ENCODE measurements around the gene MYO1D.

Gene MYO1D

GRCh38 chr17:32783602-32784001 lies 93.3 kb downstream of the MYO1D start:
- peak; percentile 44 for DNase-seq (ENCODE audit: low read depth)
- no peak overlapping the region for H3K4me3 ChIP-seq (ENCODE audit: low read depth, low read length)
- TF ChIP-seq CTCF (IDR thresholded peaks at IDR 0.05; ENCODE audit: low read depth, low read length, missing control alignments), result peak; percentile 51

GRCh38 chr17:32780721-32781120 lies 96.2 kb downstream of the MYO1D start:
- no peak for DNase-seq (ENCODE audit: low read depth)
- H3K4me3 ChIP-seq (ENCODE audit: low read depth, low read length), result no peak overlapping the region
- no peak for TF ChIP-seq CTCF (IDR thresholded peaks at IDR 0.05; ENCODE audit: low read depth, low read length, missing control alignments)

DNA sequence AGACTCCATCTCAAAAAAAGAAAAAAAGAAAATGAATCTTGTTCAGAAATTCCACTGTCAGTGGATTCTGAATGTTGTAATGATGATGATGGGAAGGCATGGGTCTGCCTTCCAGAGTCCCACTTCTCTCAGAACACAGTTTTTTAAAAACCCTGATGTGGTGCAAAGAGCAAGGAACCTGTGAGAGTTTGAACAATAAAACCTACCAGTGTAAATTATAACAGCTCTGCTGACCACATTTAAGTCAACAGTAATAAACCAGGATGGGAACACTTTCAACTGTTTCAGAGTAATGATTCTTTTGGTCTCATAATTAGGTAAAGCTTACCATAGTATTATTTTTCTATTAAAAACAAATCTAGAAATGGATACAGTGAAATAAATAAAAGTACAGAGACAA lies 99.0 kb downstream of the MYO1D start:
- no peak for TF ChIP-seq CTCF (IDR thresholded peaks at IDR 0.05; ENCODE audit: low read depth, low read length, missing control alignments)

GRCh38 chr17:32777436-32777835 lies 99.5 kb downstream of the MYO1D start:
- no peak for DNase-seq (ENCODE audit: low read depth)
- TF ChIP-seq CTCF (IDR thresholded peaks at IDR 0.05; ENCODE audit: low read depth, low read length, missing control alignments), result no peak

More for the DNA sequence above, 99.0 kb downstream of the MYO1D start:
- no peak for DNase-seq (ENCODE audit: low read depth)
- H3K4me3 ChIP-seq (ENCODE audit: low read depth, low read length), result no peak overlapping the region

GRCh38 chr17:32774695-32775084 lies 102.2 kb downstream of the MYO1D start:
- DNase-seq (ENCODE audit: low read depth), result no peak
- H3K4me3 ChIP-seq (ENCODE audit: low read depth, low read length), result no peak overlapping the region
- no peak for TF ChIP-seq CTCF (IDR thresholded peaks at IDR 0.05; ENCODE audit: low read depth, low read length, missing control alignments)

More at GRCh38 chr17:32777436-32777835, 99.5 kb downstream of the MYO1D start:
- no peak overlapping the region for H3K4me3 ChIP-seq (ENCODE audit: low read depth, low read length)

DNA sequence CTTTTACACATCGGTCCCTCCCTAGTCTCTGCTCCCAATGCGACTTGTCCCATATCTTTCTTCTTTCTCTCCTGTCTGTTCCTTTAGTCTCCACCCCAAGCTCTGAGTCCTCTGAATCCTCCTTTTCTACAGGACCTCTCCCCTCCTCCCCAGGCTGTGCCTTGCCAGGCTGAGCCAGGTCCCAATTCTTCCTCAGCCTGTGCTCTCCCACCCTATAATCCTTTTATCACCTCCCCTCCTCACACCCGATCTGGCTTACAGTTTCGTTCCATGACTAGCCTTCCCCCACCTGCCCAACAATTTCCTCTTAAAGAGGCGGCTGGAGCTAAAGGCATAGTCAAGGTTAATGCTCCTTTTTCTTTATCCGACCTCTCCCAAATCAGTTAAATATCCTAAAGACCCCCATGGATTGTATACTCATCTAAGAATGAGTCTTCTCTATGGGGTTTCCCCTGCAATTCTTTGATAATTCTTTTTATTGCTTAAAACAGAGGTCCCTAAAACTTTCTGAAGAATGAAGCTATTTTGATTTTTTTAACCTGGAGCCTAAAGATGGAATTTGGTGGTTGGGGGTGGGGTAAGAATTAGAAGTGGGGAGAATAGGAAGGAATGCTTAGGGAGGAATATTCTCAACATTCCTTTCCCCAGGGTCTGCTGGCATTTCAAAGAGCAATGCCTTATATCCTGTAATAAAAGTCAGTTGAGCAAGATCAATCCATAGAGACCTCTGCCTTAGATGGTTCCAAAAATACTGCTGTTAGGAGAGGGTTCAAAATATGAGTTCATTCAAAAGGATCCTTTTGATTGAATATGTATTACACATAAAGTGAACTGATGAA lies 102.8 kb downstream of the MYO1D start:
- no peak for DNase-seq (ENCODE audit: low read depth)
- no peak for TF ChIP-seq CTCF (IDR thresholded peaks at IDR 0.05; ENCODE audit: low read depth, low read length, missing control alignments)
- no peak overlapping the region for H3K4me3 ChIP-seq (ENCODE audit: low read depth, low read length)

All from GM12864 (cell line).